ENCODE data around the gene PFDN1.
"Not testable (repeated sequence)": the region's sequence is repeated elsewhere in the genome, so short reads cannot be mapped to it uniquely, and the experiment has no call there.

PFDN1 gene

DNA sequence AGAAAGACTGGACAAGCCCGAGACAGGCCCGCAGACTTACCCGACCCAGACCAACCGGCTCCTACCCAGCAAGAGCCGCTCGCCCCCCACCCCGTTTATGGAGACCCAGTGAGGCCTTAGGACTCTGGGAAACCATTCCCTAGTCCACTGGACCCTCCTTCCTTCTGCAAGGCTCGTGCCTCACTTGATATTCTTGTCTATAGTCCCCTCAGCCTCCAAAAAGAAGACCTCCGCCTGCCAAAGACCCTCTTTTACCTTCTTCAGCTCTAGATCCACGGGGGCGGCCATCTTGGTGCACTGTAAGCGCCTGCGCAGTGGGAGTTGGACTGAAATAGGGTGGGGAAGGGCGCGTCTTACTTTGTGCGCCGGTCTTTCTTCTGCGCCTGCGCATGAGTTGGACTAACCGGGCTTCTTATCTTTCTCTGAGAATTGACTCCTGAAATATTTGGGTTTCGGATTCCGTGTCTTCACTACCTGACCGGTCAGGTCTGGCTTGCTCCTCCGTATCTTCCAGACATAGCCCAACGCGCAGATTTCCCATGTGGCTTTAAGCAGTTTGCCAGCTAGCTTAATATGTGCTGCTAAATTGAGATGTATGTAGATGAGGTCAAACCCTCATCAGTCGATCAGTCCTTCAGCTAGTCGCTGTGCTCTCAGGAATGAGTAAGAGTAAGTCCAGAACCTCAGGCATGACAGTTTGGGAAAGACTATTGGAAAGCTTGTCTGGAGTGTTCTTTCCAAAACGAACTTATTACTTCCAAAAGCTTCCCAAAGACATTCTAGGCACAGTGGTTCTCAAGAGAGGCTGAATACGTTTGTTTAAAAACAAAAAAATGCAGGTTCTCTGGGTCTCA lies at the start of gene PFDN1:
Gene PFDN1, minus strand, starts transcription at position 316 of the 854 bp plus-strand sequence. Its CDS starts 28 bp downstream, at position 288.
- H3K9me3 Mint-ChIP-seq, result no peaks in the 10 kb centered on the region
- H3K27ac Mint-ChIP-seq, result peak within 1 kb of the TSS; percentile 99
- H3K36me3 Mint-ChIP-seq, result peaks cover 8% of the 10 kb centered on the region
- peak within 1 kb of the TSS; percentile 100 for H3K4me3 Mint-ChIP-seq
- H3K4me1 Mint-ChIP-seq, result peaks cover 40% of the 10 kb centered on the region
- peaks cover 1% of the 10 kb centered on the region for H3K27me3 Mint-ChIP-seq

- H3K36me3 Mint-ChIP-seq, result no peaks in the 10 kb centered on the region
- H3K9me3 Mint-ChIP-seq, result no peaks in the 10 kb centered on the region
- peaks cover 14% of the 10 kb centered on the region for H3K4me1 Mint-ChIP-seq
- no peak overlapping the region for H3K27ac Mint-ChIP-seq
- H3K27me3 Mint-ChIP-seq, result no peaks in the 10 kb centered on the region
- H3K4me3 Mint-ChIP-seq, result peak overlapping the region; percentile 9
These were observed 48.9 kb upstream of the PFDN1 start for GRCh38 chr5:140351609-140352334.

DNA sequence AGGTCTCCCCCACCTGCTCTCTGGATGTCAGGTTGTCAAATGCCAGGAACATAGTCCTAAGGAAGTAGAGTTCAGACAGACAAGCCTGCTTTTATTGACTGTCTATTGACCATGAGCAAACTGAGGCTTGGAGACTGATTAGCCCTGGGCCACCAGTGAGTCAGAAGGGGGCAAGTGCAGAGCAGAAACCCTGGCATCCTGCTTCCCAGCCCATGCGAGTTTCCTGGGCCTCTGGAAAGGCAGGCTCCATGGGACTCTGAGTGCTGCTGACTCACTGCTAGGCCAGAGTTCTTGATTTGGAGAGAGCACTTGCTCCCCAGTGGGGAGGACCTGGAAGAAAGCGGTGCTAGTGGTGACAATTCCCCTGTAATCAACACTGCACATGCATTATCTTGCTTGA lies 46.3 kb upstream of the PFDN1 start:
- H3K4me1 Mint-ChIP-seq, result peaks cover 28% of the 10 kb centered on the region
- H3K36me3 Mint-ChIP-seq, result no peaks in the 10 kb centered on the region
- no peak overlapping the region for H3K4me3 Mint-ChIP-seq
- no peaks in the 10 kb centered on the region for H3K27me3 Mint-ChIP-seq
- H3K9me3 Mint-ChIP-seq, result no peaks in the 10 kb centered on the region
- H3K27ac Mint-ChIP-seq, result no peak overlapping the region

DNA sequence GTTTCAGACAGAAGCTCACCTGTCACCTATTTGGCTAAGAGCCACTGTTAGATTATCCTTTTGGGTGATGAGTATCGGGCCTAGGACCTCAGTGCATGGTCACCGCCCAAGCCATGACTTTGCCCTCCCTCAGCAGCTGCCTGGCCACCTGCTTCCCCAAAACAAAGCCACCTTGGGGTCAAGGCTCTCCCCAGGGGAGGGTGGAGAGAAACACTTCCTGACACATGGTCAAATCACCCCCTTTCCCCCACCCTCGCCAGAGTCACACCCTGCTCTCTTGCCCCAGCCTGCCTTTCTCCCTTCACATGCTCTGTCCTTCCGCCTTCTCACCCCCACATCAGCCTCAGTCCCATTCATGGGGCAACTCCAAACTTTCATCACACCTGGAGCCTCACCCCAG lies 45.2 kb upstream of the PFDN1 start:
- no peaks in the 10 kb centered on the region for H3K27me3 Mint-ChIP-seq
- no peaks in the 10 kb centered on the region for H3K9me3 Mint-ChIP-seq
- H3K4me3 Mint-ChIP-seq, result no peak overlapping the region
- no peaks in the 10 kb centered on the region for H3K36me3 Mint-ChIP-seq
- no peak overlapping the region for H3K27ac Mint-ChIP-seq
- H3K4me1 Mint-ChIP-seq, result peaks cover 38% of the 10 kb centered on the region

- Mint-ChIP-seq H3K27ac (no peak overlapping the region), H3K4me1 (peaks cover 46% of the 10 kb centered on the region), H3K9me3 (no peaks in the 10 kb centered on the region), H3K36me3 (no peaks in the 10 kb centered on the region), H3K4me3 (peak overlapping the region; percentile 82), H3K27me3 (no peaks in the 10 kb centered on the region)
These were observed 44.5 kb upstream of the PFDN1 start for GRCh38 chr5:140347360-140347759.

GRCh38 chr5:140346348-140347221 lies 43.7 kb upstream of the PFDN1 start, which contains the start of gene HBEGF:
Gene HBEGF, minus strand, starts transcription at chr5:140346603. Its CDS starts 275 bp downstream, at chr5:140346328.
- Mint-ChIP-seq H3K27ac (peak within 1 kb of the TSS; percentile 52), H3K9me3 (no peaks in the 10 kb centered on the region), H3K4me1 (peaks cover 50% of the 10 kb centered on the region), H3K4me3 (peak within 1 kb of the TSS; percentile 82), H3K36me3 (peaks cover 2% of the 10 kb centered on the region), H3K27me3 (no peaks in the 10 kb centered on the region)

DNA sequence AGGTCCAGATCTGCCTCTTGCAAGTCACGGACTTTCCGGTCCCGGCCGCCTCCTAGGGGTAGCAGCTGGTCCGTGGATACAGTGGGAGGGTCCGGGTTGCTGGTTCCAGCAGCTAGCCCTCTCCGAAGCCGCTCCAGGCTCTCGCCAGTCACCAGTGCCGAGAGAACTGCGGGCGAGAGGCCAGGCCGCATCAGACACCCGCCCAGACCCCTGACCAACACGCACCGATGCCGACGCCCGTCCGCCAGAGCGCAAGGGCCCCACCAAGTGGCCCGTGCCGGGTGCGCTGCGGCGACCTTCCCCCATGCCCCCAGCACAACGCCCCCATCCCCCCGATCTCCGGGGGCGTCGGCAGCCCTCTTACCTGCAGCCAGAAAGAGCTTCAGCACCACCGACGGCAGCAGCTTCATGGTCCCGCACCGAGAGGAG lies 43.0 kb upstream of the PFDN1 start:
- Mint-ChIP-seq H3K27me3 (no peaks in the 10 kb centered on the region), H3K4me3 (peak overlapping the region; percentile 78), H3K4me1 (peaks cover 54% of the 10 kb centered on the region), H3K36me3 (peaks cover 2% of the 10 kb centered on the region), H3K9me3 (no peaks in the 10 kb centered on the region), H3K27ac (no peak overlapping the region)

GRCh38 chr5:140344683-140345423 lies 42.0 kb upstream of the PFDN1 start:
- H3K4me3 Mint-ChIP-seq, result peak overlapping the region; percentile 78
- H3K36me3 Mint-ChIP-seq, result peaks cover 2% of the 10 kb centered on the region
- no peaks in the 10 kb centered on the region for H3K9me3 Mint-ChIP-seq
- peaks cover 59% of the 10 kb centered on the region for H3K4me1 Mint-ChIP-seq
- H3K27me3 Mint-ChIP-seq, result no peaks in the 10 kb centered on the region
- peak overlapping the region; percentile 76 for H3K27ac Mint-ChIP-seq

DNA sequence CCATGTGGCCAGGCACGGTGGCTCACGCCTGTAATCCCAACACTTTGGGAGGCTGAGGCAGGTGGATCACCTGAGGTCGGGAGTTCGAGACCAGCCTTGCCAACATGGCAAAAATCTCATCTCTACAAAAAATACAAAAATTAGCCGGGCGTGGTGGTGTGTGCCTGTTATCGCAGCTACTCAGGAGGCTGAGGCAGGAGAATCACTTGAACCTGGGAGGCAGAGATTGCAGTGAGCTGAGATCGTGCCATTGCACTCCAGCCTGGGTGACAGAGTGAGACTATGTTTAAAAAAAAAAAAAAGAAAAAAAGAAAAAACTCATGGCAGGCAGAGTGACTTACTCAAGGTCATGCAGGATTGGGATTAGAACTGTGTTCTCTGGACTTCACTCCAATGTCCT lies 40.9 kb upstream of the PFDN1 start:
- not testable (repeated sequence) for H3K27ac Mint-ChIP-seq, H3K4me3 Mint-ChIP-seq, H3K27me3 Mint-ChIP-seq, H3K9me3 Mint-ChIP-seq, H3K36me3 Mint-ChIP-seq
- peaks cover 59% of the 10 kb centered on the region for H3K4me1 Mint-ChIP-seq

DNA sequence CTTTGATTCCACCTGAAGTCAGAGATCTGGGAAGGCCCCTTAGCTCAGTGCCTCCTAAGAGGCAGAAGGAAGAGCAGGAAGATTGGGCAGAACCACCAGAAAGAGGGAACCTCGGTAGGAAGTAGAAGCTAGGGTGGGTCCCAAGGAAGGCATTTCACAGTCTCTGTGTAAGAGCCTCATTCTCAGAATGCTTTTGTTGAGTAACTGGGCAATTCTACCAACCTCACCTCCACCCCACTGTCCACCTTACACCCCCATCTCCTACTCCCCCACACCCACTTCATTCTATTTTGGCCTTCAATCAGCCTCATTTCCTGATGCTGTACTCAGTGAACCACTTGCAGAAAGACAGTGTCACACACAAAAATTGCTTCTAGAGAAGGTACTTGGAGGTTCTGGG lies 40.0 kb upstream of the PFDN1 start:
- no peaks in the 10 kb centered on the region for H3K9me3 Mint-ChIP-seq
- peaks cover 59% of the 10 kb centered on the region for H3K4me1 Mint-ChIP-seq
- peak overlapping the region; percentile 53 for H3K27ac Mint-ChIP-seq
- peaks cover 2% of the 10 kb centered on the region for H3K36me3 Mint-ChIP-seq
- peak overlapping the region; percentile 27 for H3K4me3 Mint-ChIP-seq
- no peaks in the 10 kb centered on the region for H3K27me3 Mint-ChIP-seq

- Mint-ChIP-seq H3K4me1 (peaks cover 55% of the 10 kb centered on the region), H3K36me3 (peaks cover 2% of the 10 kb centered on the region), H3K4me3 (peak overlapping the region; percentile 57), H3K27ac (peak overlapping the region; percentile 59), H3K27me3 (no peaks in the 10 kb centered on the region), H3K9me3 (no peaks in the 10 kb centered on the region)
These were observed 39.4 kb upstream of the PFDN1 start for GRCh38 chr5:140342287-140342686.

GRCh38 chr5:140341591-140341990 lies 38.7 kb upstream of the PFDN1 start:
- peaks cover 2% of the 10 kb centered on the region for H3K36me3 Mint-ChIP-seq
- H3K27me3 Mint-ChIP-seq, result no peaks in the 10 kb centered on the region
- H3K4me1 Mint-ChIP-seq, result peaks cover 48% of the 10 kb centered on the region
- H3K9me3 Mint-ChIP-seq, result no peaks in the 10 kb centered on the region
- H3K4me3 Mint-ChIP-seq, result peak overlapping the region; percentile 57
- peak overlapping the region; percentile 59 for H3K27ac Mint-ChIP-seq

GRCh38 chr5:140340605-140341121 lies 37.8 kb upstream of the PFDN1 start:
- peaks cover 2% of the 10 kb centered on the region for H3K36me3 Mint-ChIP-seq
- no peaks in the 10 kb centered on the region for H3K9me3 Mint-ChIP-seq
- peaks cover 48% of the 10 kb centered on the region for H3K4me1 Mint-ChIP-seq
- H3K4me3 Mint-ChIP-seq, result no peak overlapping the region
- peak overlapping the region; percentile 38 for H3K27ac Mint-ChIP-seq
- H3K27me3 Mint-ChIP-seq, result no peaks in the 10 kb centered on the region

GRCh38 chr5:140339636-140340035 lies 36.7 kb upstream of the PFDN1 start:
- H3K4me3 Mint-ChIP-seq, result no peak overlapping the region
- H3K27ac Mint-ChIP-seq, result no peak overlapping the region
- peaks cover 40% of the 10 kb centered on the region for H3K4me1 Mint-ChIP-seq
- no peaks in the 10 kb centered on the region for H3K27me3 Mint-ChIP-seq
- no peaks in the 10 kb centered on the region for H3K9me3 Mint-ChIP-seq
- H3K36me3 Mint-ChIP-seq, result peaks cover 2% of the 10 kb centered on the region
